B cell (primary cell): ENCODE results near the gene DDX23. TPM values are rescaled to one million over a fixed set of nuclear protein-coding genes. Genes with fewer than 3 reads are reported as not detected.

Source experiments
- ATAC-seq: fragments of 200-7000 bp; cut with Tn5 transposase; one replicate; pipeline ENCODE4 v1.10.0; 2021; ENCODE audit warnings: low read depth, mild to moderate bottlenecking, moderate number of reproducible peaks, moderate library complexity
- CTCF ChIA-PET: fragments of 350-600 bp; sonication (Branson Sonifier 250); formaldehyde crosslinking; loops from one replicate; lab custom pipeline; 2021; ENCODE audit warnings: antibody characterized with exemption, inconsistent platforms; lab: Charles Lee
- POLR2A ChIA-PET: fragments of 350-600 bp; sonication (Branson Sonifier 250); formaldehyde crosslinking; loops from one replicate; lab custom pipeline; 2021; ENCODE audit warnings: antibody characterized with exemption; lab: Charles Lee
- DNase-seq: peaks from one replicate; pipeline ENCODE4 v3.0.0; 2013
- H2AFZ ChIP-seq: 2 replicates; pipeline ENCODE4 v1.6.1; 2012; ENCODE audit warnings: mild to moderate bottlenecking, low read depth, low read length; ENCODE audit not compliant: insufficient read depth, poor library complexity, severe bottlenecking
- H3K27ac ChIP-seq, 2 donors: 1 replicate in 1 of 2; 2 replicates in 1 of 2; pipeline ENCODE4 v1.5.1; 2012 to 2013; ENCODE audit warnings: low read length in 2 of 2, mild to moderate bottlenecking in 2 of 2, moderate library complexity in 1 of 2
- H3K27me3 ChIP-seq, 4 experiments: fragments of 200-600 bp in 1 of 4; sonication (generic) in 1 of 4; replicated peaks in 1 of 4; 1 replicate in 2 of 4; 2 replicates in 2 of 4; pipeline versions ENCODE4 v1.6.1 to v1.7.0; 2013 to 2016; ENCODE audit warnings: low read length in 3 of 4, mild to moderate bottlenecking in 2 of 4, mixed read lengths in 1 of 4, moderate library complexity in 1 of 4; ENCODE audit not compliant: insufficient read depth in 4 of 4, control insufficient read depth in 3 of 4; ENCODE audit errors: control extremely low read depth in 1 of 4
- H3K36me3 ChIP-seq, 2 experiments: replicated peaks in 1 of 2; 1 replicate in 1 of 2; 2 replicates in 1 of 2; pipeline versions ENCODE4 v1.6.1 to v1.7.1; 2013; ENCODE audit warnings: low read length in 1 of 2; ENCODE audit not compliant: insufficient read depth in 2 of 2, control insufficient read depth in 1 of 2; ENCODE audit errors: control extremely low read depth in 1 of 2, extremely low read depth in 1 of 2
- H3K4me1 ChIP-seq, 2 donors: fragments of 200-600 bp in 1 of 2; sonication (generic) in 1 of 2; 1 replicate in 1 of 2; 2 replicates in 1 of 2; pipeline versions ENCODE4 v1.5.1 to v1.6.1; 2013 to 2017; ENCODE audit warnings: low read length in 2 of 2; ENCODE audit not compliant: control insufficient read depth in 2 of 2, insufficient read depth in 2 of 2
- H3K4me2 ChIP-seq: replicated peaks from 2 replicates; pipeline ENCODE3; 2012; ENCODE audit warnings: mild to moderate bottlenecking, low read depth, low read length; ENCODE audit not compliant: poor library complexity, severe bottlenecking
- H3K4me3 ChIP-seq, 5 experiments: fragments of 200-600 bp in 1 of 5; sonication (generic) in 1 of 5; 1 replicate in 3 of 5; 2 replicates in 2 of 5; pipeline versions ENCODE4 v1.5.1 to v1.7.0; 2011 to 2016; ENCODE audit warnings: low read length in 4 of 5, mild to moderate bottlenecking in 4 of 5, low read depth in 2 of 5, control low read depth in 1 of 5, moderate library complexity in 1 of 5; ENCODE audit not compliant: insufficient read depth in 1 of 5; ENCODE audit errors: control extremely low read depth in 1 of 5, extremely low read depth in 1 of 5
- H3K79me2 ChIP-seq: fragments of 200-600 bp; sonication (generic); one replicate; pipeline ENCODE4 v1.6.0; 2016; ENCODE audit warnings: low read length; ENCODE audit not compliant: control insufficient read depth, insufficient read depth
- H3K9ac ChIP-seq: fragments of 200-600 bp; sonication (generic); 2 replicates; pipeline ENCODE4 v1.6.1; 2017; ENCODE audit warnings: mild to moderate bottlenecking, low read length, moderate library complexity
- H3K9me3 ChIP-seq, 3 donors: one replicate each; pipeline versions ENCODE4 v1.6.1 to v1.7.1; 2013; ENCODE audit warnings: low read length in 2 of 3; ENCODE audit not compliant: control insufficient read depth in 2 of 3, insufficient read depth in 1 of 3; ENCODE audit errors: control extremely low read depth in 1 of 3
- H4K20me1 ChIP-seq: 2 replicates; pipeline ENCODE4 v1.6.0; 2012; ENCODE audit warnings: mild to moderate bottlenecking, low read length; ENCODE audit not compliant: insufficient read depth, control insufficient read depth, poor library complexity, severe bottlenecking
- H3K27ac Mint-ChIP-seq: one replicate; pipeline ENCODE4 v1.8.0; 2021; ENCODE audit warnings: mixed read lengths
- H3K27me3 Mint-ChIP-seq: one replicate; pipeline ENCODE4 v1.8.0; 2021; ENCODE audit warnings: mixed read lengths
- H3K4me1 Mint-ChIP-seq: one replicate; pipeline ENCODE4 v1.8.0; 2021; ENCODE audit warnings: mixed read lengths
- H3K4me3 Mint-ChIP-seq: one replicate; pipeline ENCODE4 v1.8.0; 2021; ENCODE audit warnings: mixed read lengths
- H3K9me3 Mint-ChIP-seq: one replicate; pipeline ENCODE4 v1.8.0; 2022; ENCODE audit warnings: mixed read lengths; ENCODE audit not compliant: insufficient read depth
- CTCF ChIP-seq: fragments of 200-600 bp; IDR thresholded peaks from one replicate; pipeline ENCODE4 v1.8.0; 2022; ENCODE audit warnings: antibody characterized with exemption, mild to moderate bottlenecking
- EZH2 ChIP-seq: IDR thresholded peaks from 2 replicates; pipeline ENCODE4 v1.6.1; 2012; ENCODE audit warnings: borderline replicate concordance, low read depth, mild to moderate bottlenecking, moderate library complexity, low read length; ENCODE audit not compliant: insufficient read depth, poor library complexity, severe bottlenecking
- WGBS: methylation state at CpG from one replicate; pipeline ENCODE4 v1.1.5; 2013; ENCODE audit warnings: missing lambda C conversion rate; ENCODE audit not compliant: insufficient coverage; 5-methylcytosine and 5-hydroxymethylcytosine counted together
- intact Hi-C: fragments of 100-400 bp; cut with micrococcal nuclease; formaldehyde crosslinking; loops from one replicate; pipeline ENCODE4 v1.10.0; 2022
- polyA plus RNA-seq: library from polyadenylated mRNA; depleted of rRNA; stranded (reverse); fragments of >200 nt; gene quantifications from 2 replicates; pipeline ENCODE4 v1.2.3, GENCODE V29; 2012
- total RNA-seq, 2 donors: library from RNA; stranded (reverse); fragments of 120-200 nt in 1 of 2; gene quantifications; 1 replicate in 1 of 2; 2 replicates in 1 of 2; pipeline versions ENCODE4 v1.2.3 to v1.2.4, GENCODE V29; 2013 to 2022

The DDX23 gene
- total and polyA plus RNA-seq, 2 donors (not counting 1 experiment from before 2014, with no cell fraction given), result 76.1 to 135 TPM

- H3K27me3 ChIP-seq, result no peaks in the 10 kb centered on the region
- Mint-ChIP-seq H3K27ac (no peak overlapping the region), H3K27me3 (no peaks in the 10 kb centered on the region), H3K9me3 (no peaks in the 10 kb centered on the region), H3K4me3 (no peak overlapping the region), H3K4me1 (no peaks in the 10 kb centered on the region)
- no peak overlapping the region for H3K4me3 ChIP-seq
- intact Hi-C loops, result no loop called here
- H3K4me2 ChIP-seq, result no peak overlapping the region
- TF ChIP-seq EZH2, result no peak
- TF ChIP-seq CTCF, result no peak
- POLR2A ChIA-PET, result no interaction called here
- H2AFZ ChIP-seq, result no peak overlapping the region
- H3K36me3 ChIP-seq, result peaks cover 9 to 57% of the 10 kb centered on the region in 2 experiments
- H3K9me3 ChIP-seq, result no peaks in the 10 kb centered on the region
- no peak overlapping the region for H3K27ac ChIP-seq
- WGBS, result 100% methylated on average over 3 of the region's 4 CpGs
- H4K20me1 ChIP-seq, result peaks cover 12% of the 10 kb centered on the region
- no peaks in the 10 kb centered on the region for H3K79me2 ChIP-seq
- H3K9ac ChIP-seq, result no peak overlapping the region
- no peak for ATAC-seq
- CTCF ChIA-PET, result interaction anchor here (0.7 to 3.0 kb wide), 2 partner anchors 15 to 122 kb away, joined by 3 to 12 read pairs; partner anchors contain the start of gene DDX23
- DNase-seq, result no peak
- H3K4me1 ChIP-seq, result no peaks in the 10 kb centered on the region
Measured at GRCh38 chr12:48838048-48838447, 13.9 kb downstream of the DDX23 start.

- H3K27ac ChIP-seq, result no peak overlapping the region
- Mint-ChIP-seq H3K27ac (no peak overlapping the region), H3K9me3 (no peaks in the 10 kb centered on the region), H3K27me3 (no peaks in the 10 kb centered on the region), H3K4me1 (no peaks in the 10 kb centered on the region), H3K4me3 (no peak overlapping the region)
- H3K4me3 ChIP-seq, result no peak overlapping the region
- no peaks in the 10 kb centered on the region for H3K27me3 ChIP-seq
- peaks cover 10 to 79% of the 10 kb centered on the region in 2 experiments for H3K36me3 ChIP-seq
- no peak overlapping the region for H2AFZ ChIP-seq
- no peak overlapping the region for H3K4me2 ChIP-seq
- over 99% methylated on average over 12 of the region's 12 CpGs for WGBS
- no peaks in the 10 kb centered on the region for H3K79me2 ChIP-seq
- ATAC-seq (no peak), DNase-seq (no peak)
- H3K9ac ChIP-seq, result no peak overlapping the region
- peaks cover 29% of the 10 kb centered on the region for H4K20me1 ChIP-seq
- POLR2A ChIA-PET, result no interaction called here
- no peaks in the 10 kb centered on the region for H3K4me1 ChIP-seq
- H3K9me3 ChIP-seq, result no peaks in the 10 kb centered on the region
- intact Hi-C loops, result no loop called here
- TF ChIP-seq CTCF (no peak), EZH2 (no peak)
- CTCF ChIA-PET, result interaction anchor here (1.2 to 1.5 kb wide), 3 partner anchors 13 to 156 kb away, joined by 3 to 5 read pairs (median 4); no protein-coding TSS in a partner anchor
Measured at GRCh38 chr12:48832321-48833060, 19.5 kb downstream of the DDX23 start.
